ENCODE measurements around the gene GALM. TPM values are rescaled to one million over a fixed set of nuclear protein-coding genes. Genes with fewer than 3 reads are reported as not detected.

GALM gene
- polyA plus RNA-seq, 1 donor from 2014 or later = not detected

GRCh38 chr2:38723173-38723572 lies 57.3 kb downstream of the GALM start:
- H3K27ac ChIP-seq (ENCODE audit: low read length) = no peak overlapping the region
- H3K36me3 ChIP-seq (ENCODE audit: insufficient read depth, low read length) = no peaks in the 10 kb centered on the region
- H3K4me2 ChIP-seq (ENCODE audit: low read length) = no peak overlapping the region
- no peak overlapping the region for H2AFZ ChIP-seq (ENCODE audit: low read depth, low read length)
- no peaks in the 10 kb centered on the region for H3F3A ChIP-seq (ENCODE audit: insufficient read depth, low read length, poor library complexity, severe bottlenecking)
- no peak overlapping the region for H3K4me3 ChIP-seq (ENCODE audit: low read length)
- no peaks in the 10 kb centered on the region for H3K27me3 ChIP-seq (ENCODE audit: insufficient read depth, low read depth, low read length)
- H3K79me2 ChIP-seq (replicated peaks; ENCODE audit: insufficient read depth, low read length) = no peaks in the 10 kb centered on the region
- H4K20me1 ChIP-seq (ENCODE audit: insufficient read depth) = no peaks in the 10 kb centered on the region
- H3K9me3 ChIP-seq (ENCODE audit: low read length) = no peaks in the 10 kb centered on the region
- H3K9me2 ChIP-seq (ENCODE audit: insufficient read depth, low read length) = no peaks in the 10 kb centered on the region
- no peak overlapping the region for H3K9ac ChIP-seq (ENCODE audit: low read length)
- TF ChIP-seq MXI1 (conservative IDR thresholded peaks at IDR 0.05; ENCODE audit: poor library complexity, severe bottlenecking) (no peak), TAF1 (IDR thresholded peaks at IDR 0.05; ENCODE audit: low read depth) (no peak), RAD21 (conservative IDR thresholded peaks at IDR 0.05) (no peak), SMC3 (conservative IDR thresholded peaks at IDR 0.05; ENCODE audit: poor library complexity) (no peak), EZH2 (IDR thresholded peaks at IDR 0.05; ENCODE audit: borderline replicate concordance, insufficient read depth, low read length, poor library complexity, severe bottlenecking) (no peak), EP300 (conservative IDR thresholded peaks at IDR 0.05; ENCODE audit: poor library complexity, severe bottlenecking) (no peak), POLR2AphosphoS5 (IDR thresholded peaks at IDR 0.05) (no peak)
- TF ChIP-seq, protein P1, sequence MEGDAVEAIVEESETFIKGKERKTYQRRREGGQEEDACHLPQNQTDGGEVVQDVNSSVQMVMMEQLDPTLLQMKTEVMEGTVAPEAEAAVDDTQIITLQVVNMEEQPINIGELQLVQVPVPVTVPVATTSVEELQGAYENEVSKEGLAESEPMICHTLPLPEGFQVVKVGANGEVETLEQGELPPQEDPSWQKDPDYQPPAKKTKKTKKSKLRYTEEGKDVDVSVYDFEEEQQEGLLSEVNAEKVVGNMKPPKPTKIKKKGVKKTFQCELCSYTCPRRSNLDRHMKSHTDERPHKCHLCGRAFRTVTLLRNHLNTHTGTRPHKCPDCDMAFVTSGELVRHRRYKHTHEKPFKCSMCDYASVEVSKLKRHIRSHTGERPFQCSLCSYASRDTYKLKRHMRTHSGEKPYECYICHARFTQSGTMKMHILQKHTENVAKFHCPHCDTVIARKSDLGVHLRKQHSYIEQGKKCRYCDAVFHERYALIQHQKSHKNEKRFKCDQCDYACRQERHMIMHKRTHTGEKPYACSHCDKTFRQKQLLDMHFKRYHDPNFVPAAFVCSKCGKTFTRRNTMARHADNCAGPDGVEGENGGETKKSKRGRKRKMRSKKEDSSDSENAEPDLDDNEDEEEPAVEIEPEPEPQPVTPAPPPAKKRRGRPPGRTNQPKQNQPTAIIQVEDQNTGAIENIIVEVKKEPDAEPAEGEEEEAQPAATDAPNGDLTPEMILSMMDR (IDR thresholded peaks at IDR 0.05; ENCODE audit: poor library complexity, severe bottlenecking) = no peak
- TF ChIP-seq, protein P2, sequence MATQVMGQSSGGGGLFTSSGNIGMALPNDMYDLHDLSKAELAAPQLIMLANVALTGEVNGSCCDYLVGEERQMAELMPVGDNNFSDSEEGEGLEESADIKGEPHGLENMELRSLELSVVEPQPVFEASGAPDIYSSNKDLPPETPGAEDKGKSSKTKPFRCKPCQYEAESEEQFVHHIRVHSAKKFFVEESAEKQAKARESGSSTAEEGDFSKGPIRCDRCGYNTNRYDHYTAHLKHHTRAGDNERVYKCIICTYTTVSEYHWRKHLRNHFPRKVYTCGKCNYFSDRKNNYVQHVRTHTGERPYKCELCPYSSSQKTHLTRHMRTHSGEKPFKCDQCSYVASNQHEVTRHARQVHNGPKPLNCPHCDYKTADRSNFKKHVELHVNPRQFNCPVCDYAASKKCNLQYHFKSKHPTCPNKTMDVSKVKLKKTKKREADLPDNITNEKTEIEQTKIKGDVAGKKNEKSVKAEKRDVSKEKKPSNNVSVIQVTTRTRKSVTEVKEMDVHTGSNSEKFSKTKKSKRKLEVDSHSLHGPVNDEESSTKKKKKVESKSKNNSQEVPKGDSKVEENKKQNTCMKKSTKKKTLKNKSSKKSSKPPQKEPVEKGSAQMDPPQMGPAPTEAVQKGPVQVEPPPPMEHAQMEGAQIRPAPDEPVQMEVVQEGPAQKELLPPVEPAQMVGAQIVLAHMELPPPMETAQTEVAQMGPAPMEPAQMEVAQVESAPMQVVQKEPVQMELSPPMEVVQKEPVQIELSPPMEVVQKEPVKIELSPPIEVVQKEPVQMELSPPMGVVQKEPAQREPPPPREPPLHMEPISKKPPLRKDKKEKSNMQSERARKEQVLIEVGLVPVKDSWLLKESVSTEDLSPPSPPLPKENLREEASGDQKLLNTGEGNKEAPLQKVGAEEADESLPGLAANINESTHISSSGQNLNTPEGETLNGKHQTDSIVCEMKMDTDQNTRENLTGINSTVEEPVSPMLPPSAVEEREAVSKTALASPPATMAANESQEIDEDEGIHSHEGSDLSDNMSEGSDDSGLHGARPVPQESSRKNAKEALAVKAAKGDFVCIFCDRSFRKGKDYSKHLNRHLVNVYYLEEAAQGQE (IDR thresholded peaks at IDR 0.05; ENCODE audit: borderline replicate concordance) = no peak

GRCh38 chr2:38727661-38728060 lies 61.7 kb downstream of the GALM start:
- H4K20me1 ChIP-seq (ENCODE audit: insufficient read depth) = no peaks in the 10 kb centered on the region
- no peaks in the 10 kb centered on the region for H3K9me2 ChIP-seq (ENCODE audit: insufficient read depth, low read length)
- no peak overlapping the region for H3K4me3 ChIP-seq (ENCODE audit: low read length)
- H3K36me3 ChIP-seq (ENCODE audit: insufficient read depth, low read length) = no peaks in the 10 kb centered on the region
- TF ChIP-seq EP300 (conservative IDR thresholded peaks at IDR 0.05; ENCODE audit: poor library complexity, severe bottlenecking) (no peak), RAD21 (conservative IDR thresholded peaks at IDR 0.05) (no peak), TAF1 (IDR thresholded peaks at IDR 0.05; ENCODE audit: low read depth) (no peak), SMC3 (conservative IDR thresholded peaks at IDR 0.05; ENCODE audit: poor library complexity) (no peak), POLR2AphosphoS5 (IDR thresholded peaks at IDR 0.05) (no peak), EZH2 (IDR thresholded peaks at IDR 0.05; ENCODE audit: borderline replicate concordance, insufficient read depth, low read length, poor library complexity, severe bottlenecking) (no peak), MXI1 (conservative IDR thresholded peaks at IDR 0.05; ENCODE audit: poor library complexity, severe bottlenecking) (no peak)
- TF ChIP-seq, protein P1 (IDR thresholded peaks at IDR 0.05; ENCODE audit: poor library complexity, severe bottlenecking) = no peak
- TF ChIP-seq, protein P2 (IDR thresholded peaks at IDR 0.05; ENCODE audit: borderline replicate concordance) = no peak
- no peak overlapping the region for H3K4me2 ChIP-seq (ENCODE audit: low read length)
- no peaks in the 10 kb centered on the region for H3K27me3 ChIP-seq (ENCODE audit: insufficient read depth, low read depth, low read length)
- no peaks in the 10 kb centered on the region for H3K79me2 ChIP-seq (replicated peaks; ENCODE audit: insufficient read depth, low read length)
- no peaks in the 10 kb centered on the region for H3F3A ChIP-seq (ENCODE audit: insufficient read depth, low read length, poor library complexity, severe bottlenecking)
- no peak overlapping the region for H3K9ac ChIP-seq (ENCODE audit: low read length)
- H2AFZ ChIP-seq (ENCODE audit: low read depth, low read length) = no peak overlapping the region
- no peaks in the 10 kb centered on the region for H3K9me3 ChIP-seq (ENCODE audit: low read length)
- H3K27ac ChIP-seq (ENCODE audit: low read length) = no peak overlapping the region
